Psoas muscle (tissue), 8 donors: Measurements from ENCODE around the gene MED13L. TPM values are rescaled to one million over a fixed set of nuclear protein-coding genes. Genes with fewer than 3 reads are reported as not detected.
A peak's percentile ranks its signal among the peaks of the same experiment; 100 is the strongest.

ENCODE experiments used
- ATAC-seq, 4 donors: fragments of 200-7000 bp; cut with Tn5 transposase; one replicate each; pipeline ENCODE4 v1.9.1; 2020; ENCODE audit warnings: moderate library complexity in 3 of 4, mild to moderate bottlenecking in 2 of 4
- DNase-seq, 2 donors: peaks; one replicate each; pipeline ENCODE4 v3.0.0-alpha.2; 2020
- H3K27ac ChIP-seq: fragments of 200-600 bp; one replicate; pipeline ENCODE4 v1.8.0; 2022
- H3K27me3 ChIP-seq, 3 donors: fragments of 200-600 bp in 1 of 3; one replicate each; pipeline versions ENCODE4 v1.6.1 to v1.8.0; 2013 to 2022; ENCODE audit warnings: low read length in 2 of 3, mild to moderate bottlenecking in 2 of 3, moderate library complexity in 1 of 3; ENCODE audit not compliant: insufficient read depth in 3 of 3
- H3K36me3 ChIP-seq, 2 donors: fragments of 200-600 bp in 1 of 2; one replicate each; pipeline versions ENCODE4 v1.6.1 to v1.8.0; 2013 to 2022; ENCODE audit warnings: low read depth in 1 of 2, mild to moderate bottlenecking in 1 of 2, moderate library complexity in 1 of 2; ENCODE audit not compliant: insufficient read depth in 1 of 2
- H3K4me1 ChIP-seq: fragments of 200-600 bp; one replicate; pipeline ENCODE4 v1.8.0; 2022
- H3K4me3 ChIP-seq: fragments of 200-600 bp; one replicate; pipeline ENCODE4 v1.8.0; 2022; ENCODE audit warnings: mild to moderate bottlenecking
- H3K9me3 ChIP-seq: fragments of 200-600 bp; one replicate; pipeline ENCODE4 v1.8.0; 2022
- WGBS, 3 donors: extraction: QIAGEN DNeasy Blood & Tissue Kit; methylation state at CpG; one replicate each; pipeline versions ENCODE4 v1.1.6 to v1.1.7; 2013; 5-methylcytosine and 5-hydroxymethylcytosine counted together
- intact Hi-C, 2 donors: fragments of 100-400 bp; cut with DNase I; formaldehyde crosslinking; loops; one replicate each; pipeline versions ENCODE4 v1.11.0 to v1.14.2; 2022
- polyA plus RNA-seq, 3 donors: library from polyadenylated mRNA; stranded (reverse); fragments of 200-250 nt; gene quantifications; one replicate each; pipeline ENCODE4 v1.2.3, GENCODE V29; 2013
- total RNA-seq, 4 donors: library from RNA; stranded (reverse); fragmentation: NEBNext Ultra II Directional in 2 of 4; extraction: Animal tissue kit (Norgen Biotek cat#: 25700) in 2 of 4; gene quantifications; one replicate each; pipeline versions ENCODE4 v1.2.1 to v1.2.4, GENCODE V29; 2021 to 2023
- TF ChIP-seq, protein P1 (sequence below): fragments of 200-600 bp; IDR thresholded peaks from one replicate; pipeline ENCODE4 v1.8.0; 2022; ENCODE audit warnings: antibody characterized with exemption
- donor health status: healthy with polysubstance abuse.
- donor health status: DM: no; HTN: no; CAD: no; lungs with moderate emphysema.
- donor health status: Bipolar disorder and iron deficiency.
- donor health status: healthy.
- donor health status: DM: yes; HTN: yes; CAD: no.
- donor health status: DM: no; HTN: no; CAD: no.
- donor health status: DM: no; HTN: no; CAD: no.
- donor health status: DM: yes; HTN: yes; CAD: no.

Gene MED13L
- total and polyA plus RNA-seq, 7 donors, result 8.9 to 90.5 (median 72.5) TPM

DNA sequence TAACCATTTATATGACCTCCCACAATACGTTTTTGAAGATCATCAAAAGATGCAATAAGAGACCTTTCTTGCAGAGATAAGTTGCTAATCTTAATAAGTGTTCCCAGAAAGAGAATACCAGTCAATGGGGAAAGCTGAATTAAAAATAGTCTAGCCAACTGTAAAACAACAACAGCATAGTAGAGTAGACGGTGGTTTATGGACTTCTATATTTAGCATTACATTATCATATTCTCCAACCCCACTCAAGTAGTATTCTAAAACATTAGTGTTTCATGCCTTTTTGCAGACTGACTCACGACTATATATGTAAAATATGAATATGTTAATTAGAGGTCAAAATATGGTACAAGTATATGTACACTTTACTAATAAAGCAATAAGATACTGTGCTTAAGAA, 218.9 kb downstream of the MED13L start:
- Histone ChIP-seq H3K9me3 (no peaks in the 10 kb centered on the region), H3K27ac (no peak overlapping the region), H3K4me1 (peaks cover 42% of the 10 kb centered on the region), H3K27me3 (no peaks in the 10 kb centered on the region), H3K4me3 (no peak overlapping the region), H3K36me3 (no peaks in the 10 kb centered on the region)
- intact Hi-C loops, result no loop called here
- DNase-seq, result no peak
- peak in 3 of 4 donors; percentile 61 to 72 (median 62) for ATAC-seq
- WGBS, 3 donors, result 24 to 35% (median 34%) methylated on average over 3 of the region's 3 CpGs
- TF ChIP-seq, protein P1, sequence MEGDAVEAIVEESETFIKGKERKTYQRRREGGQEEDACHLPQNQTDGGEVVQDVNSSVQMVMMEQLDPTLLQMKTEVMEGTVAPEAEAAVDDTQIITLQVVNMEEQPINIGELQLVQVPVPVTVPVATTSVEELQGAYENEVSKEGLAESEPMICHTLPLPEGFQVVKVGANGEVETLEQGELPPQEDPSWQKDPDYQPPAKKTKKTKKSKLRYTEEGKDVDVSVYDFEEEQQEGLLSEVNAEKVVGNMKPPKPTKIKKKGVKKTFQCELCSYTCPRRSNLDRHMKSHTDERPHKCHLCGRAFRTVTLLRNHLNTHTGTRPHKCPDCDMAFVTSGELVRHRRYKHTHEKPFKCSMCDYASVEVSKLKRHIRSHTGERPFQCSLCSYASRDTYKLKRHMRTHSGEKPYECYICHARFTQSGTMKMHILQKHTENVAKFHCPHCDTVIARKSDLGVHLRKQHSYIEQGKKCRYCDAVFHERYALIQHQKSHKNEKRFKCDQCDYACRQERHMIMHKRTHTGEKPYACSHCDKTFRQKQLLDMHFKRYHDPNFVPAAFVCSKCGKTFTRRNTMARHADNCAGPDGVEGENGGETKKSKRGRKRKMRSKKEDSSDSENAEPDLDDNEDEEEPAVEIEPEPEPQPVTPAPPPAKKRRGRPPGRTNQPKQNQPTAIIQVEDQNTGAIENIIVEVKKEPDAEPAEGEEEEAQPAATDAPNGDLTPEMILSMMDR, result no peak

DNA sequence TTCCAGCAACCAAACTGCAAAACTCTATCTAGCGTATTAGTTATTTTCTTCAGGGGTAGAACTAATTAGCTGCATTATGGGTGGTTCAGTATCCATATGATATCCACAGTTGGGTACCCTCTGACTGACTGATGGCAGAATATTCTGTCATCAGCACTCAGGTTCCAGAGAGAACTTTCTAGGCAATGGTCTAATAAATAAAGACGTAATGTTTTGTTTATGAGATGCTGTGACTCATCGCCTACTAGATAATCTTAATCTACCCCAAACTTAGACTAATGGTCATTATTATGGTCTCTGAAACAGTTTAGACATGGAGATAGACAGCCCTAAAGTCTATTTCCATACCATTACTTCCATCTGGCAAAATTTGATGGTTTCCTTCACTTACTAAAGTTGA, 220.1 kb downstream of the MED13L start:
- Histone ChIP-seq H3K27ac (no peak overlapping the region), H3K9me3 (no peaks in the 10 kb centered on the region), H3K4me1 (peaks cover 42% of the 10 kb centered on the region), H3K4me3 (no peak overlapping the region), H3K27me3 (no peaks in the 10 kb centered on the region), H3K36me3 (no peaks in the 10 kb centered on the region)
- DNase-seq (no peak), ATAC-seq (no peak)
- WGBS, 3 donors, result 87 to 93% (median 89%) methylated on average over 3 of the region's 3 CpGs
- intact Hi-C loops, result no loop called here
- TF ChIP-seq, protein P1, result no peak

DNA sequence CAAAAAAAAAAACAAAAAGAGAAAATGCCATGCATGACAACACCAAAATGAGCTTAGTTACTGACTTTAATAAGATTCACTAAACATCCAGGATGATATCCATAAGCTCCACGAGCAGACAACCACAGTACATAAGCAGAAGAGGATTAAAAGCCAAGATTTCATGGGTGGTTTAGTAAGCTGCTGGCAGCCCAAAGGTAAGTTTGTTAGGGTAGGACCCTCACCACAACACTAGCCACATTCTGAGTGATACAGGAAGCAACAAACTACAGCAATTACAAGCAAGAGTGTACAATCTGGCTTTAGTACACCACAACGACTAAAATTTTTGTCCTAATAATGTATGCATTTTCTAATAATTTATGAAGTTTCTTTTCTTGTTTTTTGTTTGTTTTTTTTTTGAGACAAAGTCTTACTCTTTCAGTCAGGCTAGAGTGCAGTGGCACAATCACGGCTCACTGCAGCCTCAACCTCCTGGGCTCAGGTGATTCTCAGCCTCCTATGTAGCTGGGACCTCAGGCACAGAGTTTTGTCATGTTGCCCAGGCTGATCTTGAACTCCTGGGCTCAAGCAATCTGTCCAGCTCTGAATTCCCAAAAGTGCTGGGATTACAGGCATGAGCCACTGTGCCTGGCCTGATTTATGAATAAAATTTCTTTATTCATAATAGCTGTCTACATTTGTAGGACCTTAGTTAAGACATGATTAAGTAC, 221.4 kb downstream of the MED13L start:
- H3K27ac ChIP-seq, result no peak overlapping the region
- no peaks in the 10 kb centered on the region for H3K9me3 ChIP-seq
- H3K27me3 ChIP-seq, result no peaks in the 10 kb centered on the region
- TF ChIP-seq, protein P1, result no peak
- no peak overlapping the region for H3K4me3 ChIP-seq
- ATAC-seq (no peak), DNase-seq (no peak)
- intact Hi-C loops, result no loop called here
- 64 to 83% (median 70%) methylated on average over 3 of the region's 3 CpGs for WGBS, 3 donors
- peaks cover 48% of the 10 kb centered on the region for H3K4me1 ChIP-seq
- H3K36me3 ChIP-seq, result no peaks in the 10 kb centered on the region

DNA sequence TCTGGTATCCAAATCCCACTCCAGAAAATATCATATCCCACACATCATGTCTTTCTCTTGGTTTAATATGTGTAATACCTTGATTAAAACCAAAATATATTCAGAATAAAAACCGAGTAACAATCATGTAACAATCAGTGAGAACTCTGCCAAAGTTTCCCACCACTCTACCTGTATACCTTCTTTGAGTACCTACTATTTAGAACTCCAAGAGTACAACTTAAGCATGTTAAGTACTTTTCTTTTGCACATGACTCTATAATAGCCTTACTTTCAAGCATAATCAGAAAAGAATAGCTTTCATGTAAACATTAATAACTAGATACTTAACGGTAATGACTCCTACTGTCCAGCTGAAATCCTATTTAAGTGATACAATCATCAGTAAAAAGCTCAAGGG, 223.2 kb downstream of the MED13L start:
- H3K9me3 ChIP-seq, result no peaks in the 10 kb centered on the region
- peaks cover 56% of the 10 kb centered on the region for H3K4me1 ChIP-seq
- ATAC-seq, result no peak
- intact Hi-C loops, result no loop called here
- H3K27ac ChIP-seq, result peak overlapping the region; percentile 39
- H3K36me3 ChIP-seq, result no peaks in the 10 kb centered on the region
- WGBS, 3 donors, result 66 to 85% (median 71%) methylated on average over 2 of the region's 2 CpGs
- TF ChIP-seq, protein P1, result no peak
- no peak overlapping the region for H3K4me3 ChIP-seq
- no peaks in the 10 kb centered on the region for H3K27me3 ChIP-seq
- DNase-seq, result no peak
